SU-DHL-6 (cell line): Measurements from ENCODE around the gene HIVEP2.

ENCODE experiments used
- H2AFZ ChIP-seq: fragments of 200-600 bp; sonication (generic); 2 replicates; pipeline ENCODE4 v1.6.1; 2014; ENCODE audit warnings: low read depth, mild to moderate bottlenecking, moderate library complexity, mixed read lengths, antibody characterized with exemption, low read length; ENCODE audit not compliant: severe bottlenecking
- H3F3A ChIP-seq: fragments of 200-600 bp; shearing (Covaris generic); 2 replicates; pipeline ENCODE4 v1.6.0; 2016; ENCODE audit warnings: antibody characterized with exemption, mild to moderate bottlenecking; ENCODE audit not compliant: insufficient read depth
- H3K27ac ChIP-seq: fragments of 200-600 bp; sonication (generic); 2 replicates; pipeline ENCODE4 v1.5.1; 2016; ENCODE audit warnings: low read depth, mild to moderate bottlenecking, low read length, moderate library complexity, mixed read lengths
- H3K27me3 ChIP-seq: fragments of 200-600 bp; sonication (generic), shearing (Covaris generic); 2 replicates; pipeline ENCODE4 v1.6.0; 2014; ENCODE audit warnings: mild to moderate bottlenecking, low read length
- H3K36me3 ChIP-seq: fragments of 200-600 bp; sonication (generic); 2 replicates; pipeline ENCODE4 v1.6.1; 2014; ENCODE audit warnings: mild to moderate bottlenecking, low read length, mixed read lengths
- H3K4me2 ChIP-seq: fragments of 300-600, 200-600 bp; shearing (Covaris generic), sonication (generic); 2 replicates; pipeline ENCODE4 v1.6.0; 2014; ENCODE audit warnings: low read length, low read depth, mild to moderate bottlenecking; ENCODE audit not compliant: poor library complexity, severe bottlenecking
- H3K4me3 ChIP-seq: fragments of 200-600 bp; sonication (generic); 2 replicates; pipeline ENCODE4 v1.5.1; 2014; ENCODE audit warnings: antibody characterized with exemption, low read length, mild to moderate bottlenecking, mixed read lengths; ENCODE audit not compliant: insufficient read depth, poor library complexity, severe bottlenecking
- H3K79me2 ChIP-seq: fragments of 200-600 bp; sonication (generic); 2 replicates; pipeline ENCODE4 v1.6.1; 2014; ENCODE audit warnings: mild to moderate bottlenecking, low read length, moderate library complexity; ENCODE audit not compliant: insufficient read depth
- H3K9ac ChIP-seq: fragments of 200-600 bp; sonication (generic); 2 replicates; pipeline ENCODE4 v1.7.0; 2014; ENCODE audit warnings: mild to moderate bottlenecking, low read length
- H3K9me2 ChIP-seq: fragments of 200-600 bp; sonication (generic); replicated peaks from 2 replicates; pipeline ENCODE4 v1.6.1; 2014; ENCODE audit warnings: low read length; ENCODE audit not compliant: insufficient read depth
- H3K9me3 ChIP-seq: fragments of 200-600 bp; sonication (generic); 2 replicates; pipeline ENCODE4 v1.6.1; 2014; ENCODE audit warnings: low read length, mixed read lengths; ENCODE audit not compliant: insufficient read depth
- H4K20me1 ChIP-seq: fragments of 200-600 bp; sonication (generic); 2 replicates; pipeline ENCODE4 v1.6.1; 2014; ENCODE audit warnings: low read depth, mild to moderate bottlenecking, antibody characterized with exemption, low read length, moderate library complexity, mixed read lengths
- CTCF ChIP-seq: fragments of 200-600 bp; sonication (generic); IDR thresholded peaks from one replicate; pipeline ENCODE4 v1.5.1; 2017; ENCODE audit warnings: antibody characterized with exemption, mild to moderate bottlenecking, low read length, moderate library complexity; ENCODE audit not compliant: insufficient read depth, poor library complexity, severe bottlenecking
- EZH2phosphoT487 ChIP-seq: fragments of 200-600 bp; sonication (generic), shearing (Covaris generic); conservative IDR thresholded peaks from 2 replicates; pipeline ENCODE4 v1.6.1; 2018; ENCODE audit warnings: mild to moderate bottlenecking, antibody characterized with exemption, low read length, moderate library complexity, mixed read lengths

HIVEP2 gene

DNA sequence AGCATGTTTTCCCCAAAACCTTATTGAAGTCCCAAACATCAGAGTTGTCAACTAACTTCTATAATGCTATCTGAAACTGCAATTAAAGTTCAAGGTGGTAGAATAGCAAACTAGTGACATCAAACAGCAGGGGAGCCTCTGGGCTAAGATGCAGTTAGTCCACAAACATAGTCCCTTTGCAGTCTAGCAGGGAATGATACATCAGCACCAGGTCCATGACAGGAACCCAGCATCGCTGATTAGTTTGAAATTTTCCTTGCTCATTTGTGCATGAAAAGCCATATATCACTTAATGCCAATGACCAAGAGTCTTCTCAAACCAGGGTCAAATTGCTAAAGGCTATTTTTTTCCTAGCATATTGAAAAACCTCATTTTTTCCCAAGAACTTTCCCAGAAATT, 145.3 kb downstream of the HIVEP2 start:
- Histone ChIP-seq H3K4me2 (no peak overlapping the region), H3K79me2 (no peaks in the 10 kb centered on the region), H3K9me2 (no peaks in the 10 kb centered on the region), H3K36me3 (0 out of 2 replicates have a peak, but pooled peaks cover 2% of the 10 kb centered on the region), H4K20me1 (no peaks in the 10 kb centered on the region; the same call in 1 of the 2 replicates), H3K9me3 (no peaks in the 10 kb centered on the region), H3K4me3 (no peak overlapping the region), H3F3A (no peaks in the 10 kb centered on the region), H3K27me3 (no peaks in the 10 kb centered on the region), H2AFZ (no peak overlapping the region), H3K27ac (no peak overlapping the region), H3K9ac (no peak overlapping the region)
- TF ChIP-seq EZH2phosphoT487 (no peak), CTCF (no peak)

DNA sequence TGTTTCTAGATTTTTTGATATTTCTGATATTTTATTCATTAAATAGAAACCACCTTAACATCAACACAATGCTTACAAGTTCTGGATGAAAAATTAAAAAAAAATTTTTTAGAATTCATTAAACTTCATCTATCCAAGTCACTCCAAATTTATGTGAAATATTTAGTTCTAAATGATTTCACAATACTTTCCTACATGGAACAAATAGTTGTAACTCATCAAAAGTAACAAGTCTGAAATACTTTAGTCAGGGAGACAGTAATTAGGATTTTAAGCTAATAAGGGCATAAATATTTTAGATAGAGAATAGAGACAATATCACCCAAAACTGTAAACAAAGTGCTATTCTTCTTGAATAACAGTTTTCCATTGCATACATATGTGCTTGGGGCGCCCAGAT, 147.8 kb downstream of the HIVEP2 start:
- no peak for TF ChIP-seq EZH2phosphoT487
- TF ChIP-seq CTCF = no peak
- Histone ChIP-seq H4K20me1 (no peaks in the 10 kb centered on the region), H3K27ac (no peak overlapping the region), H3F3A (no peaks in the 10 kb centered on the region), H2AFZ (no peak overlapping the region), H3K4me3 (no peak overlapping the region), H3K9ac (no peak overlapping the region), H3K4me2 (no peak overlapping the region), H3K36me3 (0 out of 2 replicates have a peak, but pooled peaks cover 2% of the 10 kb centered on the region), H3K9me3 (no peaks in the 10 kb centered on the region), H3K9me2 (no peaks in the 10 kb centered on the region), H3K27me3 (no peaks in the 10 kb centered on the region), H3K79me2 (no peaks in the 10 kb centered on the region)

DNA sequence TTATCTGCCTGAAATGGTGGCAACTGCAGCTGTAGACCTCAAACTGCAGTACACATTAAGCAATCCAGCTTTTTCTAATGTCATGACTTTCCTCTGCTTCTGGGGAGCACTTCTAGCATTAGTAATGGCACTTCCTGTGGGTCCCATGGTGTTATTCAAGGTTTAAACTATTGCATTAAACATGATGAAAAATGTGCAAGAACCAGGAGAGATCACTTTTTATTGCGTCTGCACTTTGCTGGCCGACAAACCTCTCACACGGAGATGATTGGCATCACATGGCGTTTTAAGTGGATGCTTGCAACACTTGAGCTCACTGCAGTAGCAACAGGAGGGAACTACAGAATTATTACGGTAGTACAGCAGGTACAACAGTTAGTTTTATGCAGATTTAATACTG, 148.4 kb downstream of the HIVEP2 start:
- Histone ChIP-seq H3F3A (no peaks in the 10 kb centered on the region), H3K27ac (no peak overlapping the region), H3K79me2 (no peaks in the 10 kb centered on the region), H2AFZ (no peak overlapping the region), H3K9ac (no peak overlapping the region), H3K4me2 (no peak overlapping the region), H4K20me1 (no peaks in the 10 kb centered on the region), H3K9me2 (no peaks in the 10 kb centered on the region), H3K36me3 (0 out of 2 replicates have a peak, but pooled peaks cover 2% of the 10 kb centered on the region), H3K4me3 (no peak overlapping the region), H3K27me3 (no peaks in the 10 kb centered on the region), H3K9me3 (no peaks in the 10 kb centered on the region)
- TF ChIP-seq EZH2phosphoT487 = no peak
- no peak for TF ChIP-seq CTCF
